ENCODE results near the gene LITAF. TPM values are rescaled to one million over a fixed set of nuclear protein-coding genes. Genes with fewer than 3 reads are reported as not detected.
"Not testable (repeated sequence)": the region's sequence is repeated elsewhere in the genome, so short reads cannot be mapped to it uniquely, and the experiment has no call there.

LITAF gene
- total RNA-seq, 1 experiment from 2014 or later: 83.4 TPM

GRCh38 chr16:11583889-11584565 lies 2.7 kb downstream of the LITAF start:
- peak overlapping the region; percentile 22; the same call in 1 of the 2 replicates for H3K27ac ChIP-seq
- peaks cover 40% of the 10 kb centered on the region for H3K36me3 ChIP-seq
- no peaks in the 10 kb centered on the region for H3K27me3 ChIP-seq (replicated peaks)
- peak in 1 of 2 experiments; percentile 53 for DNase-seq (ENCODE audit: low read depth in 1 of 2, low spot score in 2 of 2)
- H3K4me3 ChIP-seq: peak overlapping the region; percentile 7; the same call in 1 of the 2 replicates
- H3K9me3 ChIP-seq (replicated peaks): no peaks in the 10 kb centered on the region
- peaks cover 49% of the 10 kb centered on the region for H3K4me1 ChIP-seq (replicated peaks)

DNA sequence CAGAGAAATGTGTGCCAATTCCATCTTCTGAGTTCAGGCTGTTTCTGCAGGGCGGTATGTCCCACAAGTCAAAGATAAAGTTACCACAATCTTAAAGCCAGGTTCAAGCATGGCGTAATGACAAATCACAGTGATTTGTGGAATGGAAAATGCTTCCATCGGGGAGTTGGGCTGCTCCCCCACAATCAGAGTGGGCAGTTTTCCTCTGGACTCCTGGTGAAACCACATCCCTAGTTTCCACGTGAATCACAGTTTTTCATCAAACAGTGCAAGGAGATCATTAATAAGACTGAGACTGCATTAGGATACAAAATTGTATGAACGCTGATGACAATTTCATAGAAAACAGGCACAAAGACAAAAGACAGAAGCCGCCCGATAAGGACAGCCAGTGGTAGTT lies 3.6 kb downstream of the LITAF start:
- Histone ChIP-seq H3K9me3 (replicated peaks) (no peaks in the 10 kb centered on the region), H3K4me3 (no peak overlapping the region), H3K27me3 (replicated peaks) (no peaks in the 10 kb centered on the region), H3K36me3 (peaks cover 47% of the 10 kb centered on the region), H3K4me1 (replicated peaks) (peaks cover 45% of the 10 kb centered on the region), H3K27ac (no peak overlapping the region)
- no peak for DNase-seq (ENCODE audit: low read depth in 1 of 2, low spot score in 2 of 2)

DNA sequence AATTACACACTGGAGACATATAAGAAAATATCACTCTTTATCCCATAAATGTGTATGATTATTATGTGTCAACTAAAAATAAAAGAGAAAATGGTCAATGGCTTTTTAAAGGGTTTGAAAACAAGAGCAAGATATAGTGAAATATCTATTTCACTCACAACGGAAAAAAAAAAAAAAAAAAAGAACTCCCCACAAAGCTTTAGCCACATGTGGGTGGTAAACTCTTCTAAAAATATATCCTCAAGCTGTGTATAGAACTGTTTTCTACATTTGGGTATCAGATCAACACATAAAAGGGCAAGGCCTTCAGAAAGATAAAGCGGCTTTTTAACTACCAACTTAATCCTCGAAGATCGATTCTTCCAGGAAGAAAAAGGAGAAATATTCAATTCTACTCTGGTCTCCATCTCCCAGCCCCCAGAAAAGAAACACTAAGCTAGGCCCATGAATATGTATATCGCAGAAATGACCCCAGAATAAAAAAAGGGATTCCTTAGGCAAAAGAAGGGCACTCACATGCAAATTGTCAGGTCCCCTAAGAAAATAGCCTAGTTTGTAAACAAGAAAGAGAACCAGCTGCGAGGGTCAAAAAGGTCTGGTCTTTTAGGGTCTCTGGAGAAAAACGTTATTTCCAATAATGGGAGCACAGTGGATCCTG lies 4.4 kb downstream of the LITAF start:
- no peak overlapping the region for H3K27ac ChIP-seq
- DNase-seq (ENCODE audit: low read depth in 1 of 2, low spot score in 2 of 2): no peak

GRCh38 chr16:11581678-11582077 lies 5.0 kb downstream of the LITAF start:
- H3K27ac ChIP-seq: no peak overlapping the region
- H3K27me3 ChIP-seq (replicated peaks): no peaks in the 10 kb centered on the region
- DNase-seq (ENCODE audit: low read depth in 1 of 2, low spot score in 2 of 2): no peak
- no peak overlapping the region for H3K4me3 ChIP-seq
- no peaks in the 10 kb centered on the region for H3K9me3 ChIP-seq (replicated peaks)
- H3K36me3 ChIP-seq: peaks cover 55% of the 10 kb centered on the region
- H3K4me1 ChIP-seq (replicated peaks): peaks cover 34% of the 10 kb centered on the region

More for the DNA sequence above, 4.4 kb downstream of the LITAF start:
- no peaks in the 10 kb centered on the region for H3K9me3 ChIP-seq (replicated peaks)
- H3K27me3 ChIP-seq (replicated peaks): no peaks in the 10 kb centered on the region
- H3K36me3 ChIP-seq: peaks cover 55% of the 10 kb centered on the region
- peaks cover 39% of the 10 kb centered on the region for H3K4me1 ChIP-seq (replicated peaks)
- no peak overlapping the region for H3K4me3 ChIP-seq

- H3K4me3 ChIP-seq: no peak overlapping the region
- H3K27ac ChIP-seq: no peak overlapping the region
- no peak for DNase-seq (ENCODE audit: low read depth in 1 of 2, low spot score in 2 of 2)
- H3K9me3 ChIP-seq (replicated peaks): no peaks in the 10 kb centered on the region
- peaks cover 48% of the 10 kb centered on the region for H3K36me3 ChIP-seq
- peaks cover 29% of the 10 kb centered on the region for H3K4me1 ChIP-seq (replicated peaks)
- no peaks in the 10 kb centered on the region for H3K27me3 ChIP-seq (replicated peaks)
Observed at GRCh38 chr16:11580451-11581086, 6.2 kb downstream of the LITAF start.

- not testable (repeated sequence) for H3K27ac ChIP-seq; H3K27me3 ChIP-seq (replicated peaks); H3K4me3 ChIP-seq; DNase-seq (ENCODE audit: low read depth in 1 of 2, low spot score in 2 of 2); H3K4me1 ChIP-seq (replicated peaks); H3K9me3 ChIP-seq (replicated peaks)
- H3K36me3 ChIP-seq: peaks cover 42% of the 10 kb centered on the region
Observed at GRCh38 chr16:11577290-11577660, 9.4 kb downstream of the LITAF start.

- peaks cover 43% of the 10 kb centered on the region for H3K36me3 ChIP-seq
- DNase-seq (ENCODE audit: low read depth in 1 of 2, low spot score in 2 of 2): no peak
- H3K4me3 ChIP-seq: no peak overlapping the region
- H3K9me3 ChIP-seq (replicated peaks): no peaks in the 10 kb centered on the region
- no peak overlapping the region for H3K27ac ChIP-seq
- H3K27me3 ChIP-seq (replicated peaks): no peaks in the 10 kb centered on the region
- H3K4me1 ChIP-seq (replicated peaks): no peaks in the 10 kb centered on the region
Observed at GRCh38 chr16:11576427-11577289, 10.1 kb downstream of the LITAF start.

DNA sequence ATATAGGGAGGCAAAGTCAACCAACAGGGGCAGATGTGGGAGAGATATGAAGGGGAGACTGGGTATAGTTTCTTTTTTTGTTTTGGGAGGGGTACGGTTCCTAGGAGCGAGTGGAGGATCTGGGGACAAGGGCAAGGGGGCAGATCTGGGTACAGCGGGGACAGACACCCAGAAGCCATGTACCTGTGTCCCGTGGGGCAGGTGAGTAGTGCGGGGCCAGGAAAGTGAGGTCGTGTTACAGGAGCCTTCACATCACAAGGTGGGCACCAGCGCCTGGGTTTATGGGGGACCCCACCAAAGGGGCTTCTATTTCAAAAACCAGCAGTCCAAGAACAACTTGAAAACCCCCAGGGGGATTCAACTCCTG lies 11.5 kb downstream of the LITAF start:
- DNase-seq (ENCODE audit: low read depth in 1 of 2, low spot score in 2 of 2): no peak
- Histone ChIP-seq H3K4me1 (replicated peaks) (no peaks in the 10 kb centered on the region), H3K9me3 (replicated peaks) (no peaks in the 10 kb centered on the region), H3K27me3 (replicated peaks) (no peaks in the 10 kb centered on the region), H3K36me3 (peaks cover 45% of the 10 kb centered on the region), H3K4me3 (no peak overlapping the region), H3K27ac (no peak overlapping the region)

GRCh38 chr16:11572301-11572995 lies 14.3 kb downstream of the LITAF start:
- peaks cover 42% of the 10 kb centered on the region for H3K36me3 ChIP-seq
- H3K4me3 ChIP-seq: no peak overlapping the region
- no peak for DNase-seq (ENCODE audit: low read depth in 1 of 2, low spot score in 2 of 2)
- H3K4me1 ChIP-seq (replicated peaks): no peaks in the 10 kb centered on the region
- no peak overlapping the region for H3K27ac ChIP-seq
- H3K9me3 ChIP-seq (replicated peaks): no peaks in the 10 kb centered on the region
- H3K27me3 ChIP-seq (replicated peaks): no peaks in the 10 kb centered on the region

DNA sequence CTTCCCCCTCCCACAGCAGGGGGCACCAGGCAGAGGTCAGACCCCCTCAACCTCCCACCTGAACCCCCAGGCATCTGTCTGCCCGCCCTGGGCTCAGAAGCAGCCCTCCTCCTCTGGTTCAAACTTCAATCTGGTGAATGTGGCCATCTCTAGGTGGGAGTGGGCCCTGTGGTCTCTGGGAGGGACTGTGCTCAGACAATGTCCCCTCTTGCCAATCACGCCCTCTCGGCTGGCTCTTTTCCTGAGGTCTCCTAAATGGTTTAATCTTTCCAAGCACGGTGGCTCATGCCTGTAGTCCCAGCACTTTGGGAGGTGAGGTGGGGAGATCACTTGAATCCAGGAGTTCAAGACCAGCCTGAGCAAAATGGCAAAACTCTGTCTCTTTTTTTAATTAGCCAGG lies 15.2 kb downstream of the LITAF start:
- H3K4me3 ChIP-seq: no peak overlapping the region
- H3K36me3 ChIP-seq: peaks cover 43% of the 10 kb centered on the region
- no peaks in the 10 kb centered on the region for H3K9me3 ChIP-seq (replicated peaks)
- no peak for DNase-seq (ENCODE audit: low read depth in 1 of 2, low spot score in 2 of 2)
- H3K4me1 ChIP-seq (replicated peaks): no peaks in the 10 kb centered on the region
- H3K27me3 ChIP-seq (replicated peaks): no peaks in the 10 kb centered on the region
- no peak overlapping the region for H3K27ac ChIP-seq

DNA sequence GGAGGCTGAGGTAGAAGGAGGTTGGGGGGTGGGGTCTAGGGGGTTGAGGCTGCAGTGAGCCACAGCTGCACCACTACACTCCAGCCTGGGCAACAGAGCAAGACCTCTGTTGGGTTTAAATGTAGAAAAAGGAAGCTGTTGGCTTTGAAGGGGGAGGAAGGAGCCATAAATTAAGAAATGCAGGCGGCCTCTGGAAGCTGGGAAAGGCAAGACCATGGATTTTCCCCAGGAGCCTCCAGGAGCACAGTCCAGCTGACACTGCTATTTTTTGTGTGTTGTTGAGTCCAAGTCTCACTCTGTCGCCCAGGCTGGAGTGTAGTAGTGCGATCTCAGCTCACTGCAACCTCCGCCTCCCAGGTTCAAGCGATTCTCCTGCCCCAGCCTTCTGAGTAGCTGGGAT lies 15.9 kb downstream of the LITAF start:
- Histone ChIP-seq H3K36me3 (peaks cover 50% of the 10 kb centered on the region), H3K9me3 (replicated peaks) (no peaks in the 10 kb centered on the region), H3K4me1 (replicated peaks) (no peaks in the 10 kb centered on the region), H3K27ac (no peak overlapping the region), H3K4me3 (no peak overlapping the region), H3K27me3 (replicated peaks) (no peaks in the 10 kb centered on the region)
- no peak for DNase-seq (ENCODE audit: low read depth in 1 of 2, low spot score in 2 of 2)

- Histone ChIP-seq H3K27me3 (replicated peaks) (no peaks in the 10 kb centered on the region), H3K36me3 (peaks cover 49% of the 10 kb centered on the region), H3K9me3 (replicated peaks) (no peaks in the 10 kb centered on the region), H3K4me3 (no peak overlapping the region), H3K4me1 (replicated peaks) (no peaks in the 10 kb centered on the region), H3K27ac (no peak overlapping the region)
- no peak for DNase-seq (ENCODE audit: low read depth in 1 of 2, low spot score in 2 of 2)
Observed at GRCh38 chr16:11570258-11570657, 16.5 kb downstream of the LITAF start.

DNA sequence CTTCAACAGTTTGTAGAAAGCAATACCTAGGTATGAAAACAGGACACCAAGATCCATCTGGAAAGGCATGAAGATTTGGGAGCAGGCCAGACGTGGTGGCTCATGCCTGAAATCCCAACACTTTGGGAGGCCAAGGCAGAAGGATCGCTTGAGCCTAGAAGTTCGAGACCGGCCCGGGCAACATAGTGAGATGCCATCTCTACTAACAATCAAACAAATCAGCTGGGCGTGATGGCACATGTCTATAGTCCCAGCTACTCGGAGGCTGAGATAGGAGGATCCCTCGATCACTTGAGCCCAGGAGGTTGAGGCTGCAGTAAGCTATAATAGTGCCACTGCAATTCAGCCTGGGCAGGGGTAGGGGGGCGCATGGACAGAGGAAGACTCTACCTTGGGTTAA lies 20.3 kb downstream of the LITAF start:
- Histone ChIP-seq H3K9me3 (replicated peaks) (no peaks in the 10 kb centered on the region), H3K4me1 (replicated peaks) (peaks cover 19% of the 10 kb centered on the region)

More for the DNA sequence above, 20.3 kb downstream of the LITAF start:
- no peak for DNase-seq (ENCODE audit: low read depth in 1 of 2, low spot score in 2 of 2)
- no peak overlapping the region for H3K4me3 ChIP-seq
- H3K36me3 ChIP-seq: peaks cover 40% of the 10 kb centered on the region
- no peaks in the 10 kb centered on the region for H3K27me3 ChIP-seq (replicated peaks)
- H3K27ac ChIP-seq: no peak overlapping the region

Data from SJSA1 (cell line).